ENCODE results near the gene ZKSCAN2. TPM values are rescaled to one million over a fixed set of nuclear protein-coding genes. Genes with fewer than 3 reads are reported as not detected.

ZKSCAN2 gene
- total and polyA plus RNA-seq, 9 of the 15 experiments (the other 6 are each of a cell fraction or from before 2014, with no cell fraction given), result 1.3 to 9.5 (median 4.2) TPM

DNA sequence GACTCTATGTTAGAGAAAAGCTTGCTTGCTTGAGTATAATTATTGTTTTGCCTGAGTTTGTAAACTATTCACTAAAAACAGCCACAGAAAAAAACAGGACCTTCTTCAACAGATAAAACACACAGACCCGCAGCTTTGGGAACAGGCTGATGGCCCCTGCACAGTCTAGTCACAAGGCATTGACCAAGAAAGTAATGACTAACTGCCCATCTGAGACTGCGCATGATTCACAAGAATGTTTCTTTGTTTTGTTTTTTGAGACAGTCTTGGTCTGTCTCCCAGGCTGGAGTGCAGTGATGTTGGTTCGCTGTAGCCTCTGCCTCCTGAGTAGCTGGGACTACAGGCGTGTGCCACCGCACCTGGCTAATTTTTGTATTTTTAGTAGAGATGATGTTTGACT is 2.8 kb upstream of the ZKSCAN2 start (continued):
- no peak for TF ChIP-seq ZEB2 (IDR thresholded peaks at IDR 0.05)
- TF ChIP-seq SREBF1 (IDR thresholded peaks at IDR 0.05; ENCODE audit: borderline replicate concordance, low read depth, low read length), result no peak

DNA sequence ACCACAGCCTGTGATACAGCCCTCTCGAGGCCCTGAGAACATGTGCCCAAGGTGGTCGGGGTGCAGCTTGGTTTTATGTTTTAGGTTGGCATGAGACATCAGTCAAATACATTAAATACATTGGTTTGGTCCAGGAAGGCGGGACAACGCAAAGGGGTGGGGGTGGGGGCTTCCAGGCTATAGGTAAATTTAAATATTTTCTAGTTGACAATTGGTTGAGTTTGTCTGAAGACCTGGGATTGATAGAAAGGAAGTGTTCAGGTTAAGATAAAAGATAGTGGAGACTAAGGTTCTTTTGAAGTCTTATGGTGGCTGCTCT is 1.2 kb upstream of the ZKSCAN2 start:
- Histone ChIP-seq H3K9me3 (replicated peaks; ENCODE audit: control insufficient read depth, insufficient read depth, low read depth, low read length) (no peaks in the 10 kb centered on the region), H3K79me2 (ENCODE audit: control insufficient read depth, insufficient read depth, low read length) (peaks cover 62% of the 10 kb centered on the region), H2AFZ (ENCODE audit: low read depth, low read length) (peak overlapping the region; percentile 98), H3K4me2 (ENCODE audit: insufficient read depth, low read length) (peak overlapping the region; percentile 95), H3K36me3 (ENCODE audit: control insufficient read depth, insufficient read depth, low read length) (peaks cover 34% of the 10 kb centered on the region; the same call in 2 of the 3 replicates), H3K4me1 (replicated peaks in 1 of 2; ENCODE audit: control insufficient read depth in 2 of 2, insufficient read depth in 2 of 2, low read length in 2 of 2) (peaks cover 7 to 19% of the 10 kb centered on the region in 2 experiments; a peak in 4 of 5 replicates), H3K27ac (ENCODE audit: extremely low read depth, low read depth, low read length) (peak overlapping the region; percentile 98), H3K27me3 (ENCODE audit: control insufficient read depth in 2 of 2, insufficient read depth in 2 of 2, low read length in 2 of 2) (no peaks in the 10 kb centered on the region), H3K9me1 (ENCODE audit: control insufficient read depth, insufficient read depth, low read length) (no peaks in the 10 kb centered on the region), H4K20me1 (replicated peaks; ENCODE audit: control insufficient read depth, insufficient read depth, low read length) (peaks cover 18% of the 10 kb centered on the region), H3K4me3 (peak overlapping the region; percentile 59), H3K9ac (ENCODE audit: insufficient read depth in 1 of 2, low read depth in 2 of 2, low read length in 2 of 2) (peak overlapping the region; percentile 97 to 100)
- ChIA-PET POLR2A (interaction anchor here (0.8 to 5.5 kb wide), 3 partner anchors 12 to 322 kb away, joined by 3 to 40 read pairs (median 4); no protein-coding TSS in a partner anchor), CTCF (ENCODE audit: low intra/inter-chr PET ratio) (no interaction called here)
- WGBS (ENCODE audit: insufficient coverage, low coverage, missing lambda C conversion rate), result 0% methylated on average over 4 of the region's 4 CpGs
- DNase-seq (ENCODE audit: extremely low read depth in 1 of 4, low spot score in 3 of 4) (peak in 1 of 4 experiments; percentile 37), FAIRE-seq (no peak), ATAC-seq (no peak)
- no TSS peak for BruUV-seq (replicated peaks)
- in situ Hi-C loops (cut with MboI) (no loop called here), intact Hi-C loops (cut with micrococcal nuclease) (no loop called here)
- TF ChIP-seq, protein P1, sequence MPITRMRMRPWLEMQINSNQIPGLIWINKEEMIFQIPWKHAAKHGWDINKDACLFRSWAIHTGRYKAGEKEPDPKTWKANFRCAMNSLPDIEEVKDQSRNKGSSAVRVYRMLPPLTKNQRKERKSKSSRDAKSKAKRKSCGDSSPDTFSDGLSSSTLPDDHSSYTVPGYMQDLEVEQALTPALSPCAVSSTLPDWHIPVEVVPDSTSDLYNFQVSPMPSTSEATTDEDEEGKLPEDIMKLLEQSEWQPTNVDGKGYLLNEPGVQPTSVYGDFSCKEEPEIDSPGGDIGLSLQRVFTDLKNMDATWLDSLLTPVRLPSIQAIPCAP (CRISPR knock-in tag; IDR thresholded peaks at IDR 0.05; ENCODE audit: borderline replicate concordance), result no peak
- TF ChIP-seq, protein P2, sequence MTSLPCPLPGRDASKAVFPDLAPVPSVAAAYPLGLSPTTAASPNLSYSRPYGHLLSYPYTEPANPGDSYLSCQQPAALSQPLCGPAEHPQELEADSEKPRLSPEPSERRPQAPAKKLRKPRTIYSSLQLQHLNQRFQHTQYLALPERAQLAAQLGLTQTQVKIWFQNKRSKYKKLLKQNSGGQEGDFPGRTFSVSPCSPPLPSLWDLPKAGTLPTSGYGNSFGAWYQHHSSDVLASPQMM (CRISPR knock-in tag; IDR thresholded peaks at IDR 0.05), result no peak
- TF ChIP-seq ZNF239 (CRISPR knock-in tag; IDR thresholded peaks at IDR 0.05), result no peak
- no peak for TF ChIP-seq KLF6 (CRISPR knock-in tag; IDR thresholded peaks at IDR 0.05; ENCODE audit: borderline replicate concordance)
- TF ChIP-seq, protein P3, sequence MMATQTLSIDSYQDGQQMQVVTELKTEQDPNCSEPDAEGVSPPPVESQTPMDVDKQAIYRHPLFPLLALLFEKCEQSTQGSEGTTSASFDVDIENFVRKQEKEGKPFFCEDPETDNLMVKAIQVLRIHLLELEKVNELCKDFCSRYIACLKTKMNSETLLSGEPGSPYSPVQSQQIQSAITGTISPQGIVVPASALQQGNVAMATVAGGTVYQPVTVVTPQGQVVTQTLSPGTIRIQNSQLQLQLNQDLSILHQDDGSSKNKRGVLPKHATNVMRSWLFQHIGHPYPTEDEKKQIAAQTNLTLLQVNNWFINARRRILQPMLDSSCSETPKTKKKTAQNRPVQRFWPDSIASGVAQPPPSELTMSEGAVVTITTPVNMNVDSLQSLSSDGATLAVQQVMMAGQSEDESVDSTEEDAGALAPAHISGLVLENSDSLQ (IDR thresholded peaks at IDR 0.05), result peak; percentile 36
- no peak for TF ChIP-seq SMAD2 (IDR thresholded peaks at IDR 0.05; ENCODE audit: low read depth, low read length)
- TF ChIP-seq ZNF174 (CRISPR knock-in tag; IDR thresholded peaks at IDR 0.05), result no peak
- TF ChIP-seq CXXC5 (CRISPR knock-in tag; IDR thresholded peaks at IDR 0.05), result no peak
- TF ChIP-seq, protein P4, sequence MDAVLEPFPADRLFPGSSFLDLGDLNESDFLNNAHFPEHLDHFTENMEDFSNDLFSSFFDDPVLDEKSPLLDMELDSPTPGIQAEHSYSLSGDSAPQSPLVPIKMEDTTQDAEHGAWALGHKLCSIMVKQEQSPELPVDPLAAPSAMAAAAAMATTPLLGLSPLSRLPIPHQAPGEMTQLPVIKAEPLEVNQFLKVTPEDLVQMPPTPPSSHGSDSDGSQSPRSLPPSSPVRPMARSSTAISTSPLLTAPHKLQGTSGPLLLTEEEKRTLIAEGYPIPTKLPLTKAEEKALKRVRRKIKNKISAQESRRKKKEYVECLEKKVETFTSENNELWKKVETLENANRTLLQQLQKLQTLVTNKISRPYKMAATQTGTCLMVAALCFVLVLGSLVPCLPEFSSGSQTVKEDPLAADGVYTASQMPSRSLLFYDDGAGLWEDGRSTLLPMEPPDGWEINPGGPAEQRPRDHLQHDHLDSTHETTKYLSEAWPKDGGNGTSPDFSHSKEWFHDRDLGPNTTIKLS (IDR thresholded peaks at IDR 0.05; ENCODE audit: borderline replicate concordance, low read depth), result no peak
- no peak for TF ChIP-seq ETV1 (tag; conservative IDR thresholded peaks at IDR 0.05; ENCODE audit: low read depth)
- no peak for TF ChIP-seq RBM34 (IDR thresholded peaks at IDR 0.05; ENCODE audit: borderline replicate concordance, insufficient read depth, low read length)
- no peak for TF ChIP-seq SAFB2 (IDR thresholded peaks at IDR 0.05; ENCODE audit: borderline replicate concordance, low read depth, low read length, severe bottlenecking)
- TF ChIP-seq, protein P5, sequence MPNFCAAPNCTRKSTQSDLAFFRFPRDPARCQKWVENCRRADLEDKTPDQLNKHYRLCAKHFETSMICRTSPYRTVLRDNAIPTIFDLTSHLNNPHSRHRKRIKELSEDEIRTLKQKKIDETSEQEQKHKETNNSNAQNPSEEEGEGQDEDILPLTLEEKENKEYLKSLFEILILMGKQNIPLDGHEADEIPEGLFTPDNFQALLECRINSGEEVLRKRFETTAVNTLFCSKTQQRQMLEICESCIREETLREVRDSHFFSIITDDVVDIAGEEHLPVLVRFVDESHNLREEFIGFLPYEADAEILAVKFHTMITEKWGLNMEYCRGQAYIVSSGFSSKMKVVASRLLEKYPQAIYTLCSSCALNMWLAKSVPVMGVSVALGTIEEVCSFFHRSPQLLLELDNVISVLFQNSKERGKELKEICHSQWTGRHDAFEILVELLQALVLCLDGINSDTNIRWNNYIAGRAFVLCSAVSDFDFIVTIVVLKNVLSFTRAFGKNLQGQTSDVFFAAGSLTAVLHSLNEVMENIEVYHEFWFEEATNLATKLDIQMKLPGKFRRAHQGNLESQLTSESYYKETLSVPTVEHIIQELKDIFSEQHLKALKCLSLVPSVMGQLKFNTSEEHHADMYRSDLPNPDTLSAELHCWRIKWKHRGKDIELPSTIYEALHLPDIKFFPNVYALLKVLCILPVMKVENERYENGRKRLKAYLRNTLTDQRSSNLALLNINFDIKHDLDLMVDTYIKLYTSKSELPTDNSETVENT (CRISPR knock-in tag; IDR thresholded peaks at IDR 0.05), result no peak
- TF ChIP-seq BRD9 (IDR thresholded peaks at IDR 0.05; ENCODE audit: low read depth, partially characterized antibody), result no peak
